Measurements from ENCODE around the gene NPLOC4. TPM values are rescaled to one million over a fixed set of nuclear protein-coding genes. Genes with fewer than 3 reads are reported as not detected.

NPLOC4 gene
- total and polyA plus RNA-seq, 2 donors from 2014 or later, result 41.5 to 86.4 TPM

GRCh38 chr17:81682565-81683207, 45.8 kb upstream of the NPLOC4 start:
- Histone ChIP-seq H3K36me3 (ENCODE audit: control insufficient read depth in 2 of 3, insufficient read depth in 3 of 3, low read length in 3 of 3) (peaks cover 0 to 15% (median 10%) of the 10 kb centered on the region in 3 donors), H3K27ac (ENCODE audit: low read depth in 2 of 2, low read length in 2 of 2) (no peak overlapping the region), H3K27me3 (ENCODE audit: control insufficient read depth, insufficient read depth, low read length) (no peaks in the 10 kb centered on the region), H3K9me3 (ENCODE audit: control insufficient read depth in 2 of 3, insufficient read depth in 1 of 3, low read length in 3 of 3) (no peaks in the 10 kb centered on the region), H3K9ac (ENCODE audit: low read length in 3 of 3) (peak overlapping the region; percentile 32 to 91 (median 55)), H3K4me3 (ENCODE audit: low read length in 3 of 3) (peak overlapping the region; percentile 65 to 95 (median 75)), H3K4me1 (ENCODE audit: control insufficient read depth in 2 of 3, insufficient read depth in 2 of 3, low read depth in 1 of 3, low read length in 3 of 3) (peaks cover 0 to 23% (median 11%) of the 10 kb centered on the region in 3 donors)
- no peak for TF ChIP-seq CTCF (IDR thresholded peaks at IDR 0.05; ENCODE audit: borderline replicate concordance, extremely low read depth, insufficient read depth)
- DNase-seq, result peak in 3 of 5 donors; percentile 15 to 36 (median 16)
- FAIRE-seq, result no peak
- intact Hi-C loops (cut with DNase I), result no loop called here

GRCh38 chr17:81681672-81682071, 44.8 kb upstream of the NPLOC4 start:
- no peak for TF ChIP-seq CTCF (IDR thresholded peaks at IDR 0.05; ENCODE audit: borderline replicate concordance, extremely low read depth, insufficient read depth)
- H3K36me3 ChIP-seq (ENCODE audit: control insufficient read depth in 2 of 3, insufficient read depth in 3 of 3, low read length in 3 of 3), result peaks cover 0 to 6% (median 5%) of the 10 kb centered on the region in 3 donors
- DNase-seq (no peak), FAIRE-seq (no peak)
- no peaks in the 10 kb centered on the region for H3K9me3 ChIP-seq (ENCODE audit: control insufficient read depth in 2 of 3, insufficient read depth in 1 of 3, low read length in 3 of 3)
- peaks cover 0 to 23% (median 11%) of the 10 kb centered on the region in 3 donors for H3K4me1 ChIP-seq (ENCODE audit: control insufficient read depth in 2 of 3, insufficient read depth in 2 of 3, low read depth in 1 of 3, low read length in 3 of 3)
- intact Hi-C loops (cut with DNase I), result no loop called here
- H3K27me3 ChIP-seq (ENCODE audit: control insufficient read depth, insufficient read depth, low read length), result no peaks in the 10 kb centered on the region
- H3K27ac ChIP-seq (ENCODE audit: low read depth in 2 of 2, low read length in 2 of 2), result no peak overlapping the region
- no peak overlapping the region for H3K9ac ChIP-seq (ENCODE audit: low read length in 3 of 3)
- no peak overlapping the region for H3K4me3 ChIP-seq (ENCODE audit: low read length in 3 of 3)

- Histone ChIP-seq H3K4me3 (ENCODE audit: low read length in 3 of 3) (no peak overlapping the region), H3K27me3 (ENCODE audit: control insufficient read depth, insufficient read depth, low read length) (no peaks in the 10 kb centered on the region), H3K4me1 (ENCODE audit: control insufficient read depth in 2 of 3, insufficient read depth in 2 of 3, low read depth in 1 of 3, low read length in 3 of 3) (peaks cover 0 to 19% (median 7%) of the 10 kb centered on the region in 3 donors), H3K27ac (ENCODE audit: low read depth in 2 of 2, low read length in 2 of 2) (no peak overlapping the region), H3K9me3 (ENCODE audit: control insufficient read depth in 2 of 3, insufficient read depth in 1 of 3, low read length in 3 of 3) (no peaks in the 10 kb centered on the region), H3K36me3 (ENCODE audit: control insufficient read depth in 2 of 3, insufficient read depth in 3 of 3, low read length in 3 of 3) (no peaks in the 10 kb centered on the region), H3K9ac (ENCODE audit: low read length in 3 of 3) (no peak overlapping the region)
- FAIRE-seq (no peak), DNase-seq (no peak)
- intact Hi-C loops (cut with DNase I), result no loop called here
- TF ChIP-seq CTCF (IDR thresholded peaks at IDR 0.05; ENCODE audit: borderline replicate concordance, extremely low read depth, insufficient read depth), result no peak
Observed at GRCh38 chr17:81680150-81680549, 43.2 kb upstream of the NPLOC4 start.
